Measurements from ENCODE around the gene PTPRU. TPM values are rescaled to one million over a fixed set of nuclear protein-coding genes. Genes with fewer than 3 reads are reported as not detected.
A peak's percentile ranks its signal among the peaks of the same experiment; 100 is the strongest.

The PTPRU gene
- total RNA-seq, 1 experiment from 2014 or later: 6.8 TPM

- no TSS peak for BruUV-seq (replicated peaks)
- no peak for TF ChIP-seq EZH2 (IDR thresholded peaks at IDR 0.05; ENCODE audit: borderline replicate concordance, low read depth, low read length, poor library complexity, severe bottlenecking)
- TF ChIP-seq, protein P1, sequence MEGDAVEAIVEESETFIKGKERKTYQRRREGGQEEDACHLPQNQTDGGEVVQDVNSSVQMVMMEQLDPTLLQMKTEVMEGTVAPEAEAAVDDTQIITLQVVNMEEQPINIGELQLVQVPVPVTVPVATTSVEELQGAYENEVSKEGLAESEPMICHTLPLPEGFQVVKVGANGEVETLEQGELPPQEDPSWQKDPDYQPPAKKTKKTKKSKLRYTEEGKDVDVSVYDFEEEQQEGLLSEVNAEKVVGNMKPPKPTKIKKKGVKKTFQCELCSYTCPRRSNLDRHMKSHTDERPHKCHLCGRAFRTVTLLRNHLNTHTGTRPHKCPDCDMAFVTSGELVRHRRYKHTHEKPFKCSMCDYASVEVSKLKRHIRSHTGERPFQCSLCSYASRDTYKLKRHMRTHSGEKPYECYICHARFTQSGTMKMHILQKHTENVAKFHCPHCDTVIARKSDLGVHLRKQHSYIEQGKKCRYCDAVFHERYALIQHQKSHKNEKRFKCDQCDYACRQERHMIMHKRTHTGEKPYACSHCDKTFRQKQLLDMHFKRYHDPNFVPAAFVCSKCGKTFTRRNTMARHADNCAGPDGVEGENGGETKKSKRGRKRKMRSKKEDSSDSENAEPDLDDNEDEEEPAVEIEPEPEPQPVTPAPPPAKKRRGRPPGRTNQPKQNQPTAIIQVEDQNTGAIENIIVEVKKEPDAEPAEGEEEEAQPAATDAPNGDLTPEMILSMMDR (conservative IDR thresholded peaks at IDR 0.05; ENCODE audit: low read depth, low read length): no peak
- Histone ChIP-seq H3K4me3 (ENCODE audit: low read depth, low read length, poor library complexity, severe bottlenecking) (no peak overlapping the region), H3K4me1 (ENCODE audit: insufficient read depth, low read length, poor library complexity, severe bottlenecking) (no peaks in the 10 kb centered on the region), H3K9me3 (ENCODE audit: low read depth, low read length, poor library complexity, severe bottlenecking) (no peaks in the 10 kb centered on the region), H3K27ac (ENCODE audit: low read depth, low read length, poor library complexity, severe bottlenecking) (no peak overlapping the region), H3K36me3 (ENCODE audit: insufficient read depth, low read length, poor library complexity, severe bottlenecking) (no peaks in the 10 kb centered on the region), H3K27me3 (replicated peaks; ENCODE audit: insufficient read depth, low read depth, low read length, poor library complexity) (no peaks in the 10 kb centered on the region)
- DNase-seq (ENCODE audit: low spot score): peak; percentile 24
- intact Hi-C loops (cut with micrococcal nuclease; ENCODE audit: unreplicated experiment): no loop called here
- CTCF ChIA-PET: no interaction called here
- POLR2A ChIA-PET (ENCODE audit: low non-redundant PET): no interaction called here
These were observed 88.5 kb downstream of the PTPRU start for GRCh38 chr1:29324771-29325351.

DNA sequence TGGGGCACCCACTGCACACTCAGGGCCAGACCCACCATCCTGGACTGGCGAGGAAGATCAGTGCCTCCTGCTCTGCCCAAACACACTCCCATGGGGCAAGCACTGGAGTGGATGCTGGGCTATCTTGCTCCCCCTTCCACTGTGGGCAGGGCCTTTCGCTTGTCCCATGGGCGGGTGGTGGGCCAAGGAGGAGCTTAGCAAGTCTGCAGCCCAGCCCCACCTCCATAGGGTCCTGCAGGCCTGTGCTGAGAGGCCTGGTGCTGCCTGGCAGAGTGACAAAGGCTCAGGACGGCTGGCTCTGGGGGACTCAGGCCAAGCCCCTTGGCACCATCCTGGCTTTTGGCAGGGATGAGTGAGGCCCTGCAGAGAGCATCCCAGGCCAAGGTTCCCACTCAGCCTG, 89.4 kb downstream of the PTPRU start:
- Histone ChIP-seq H3K27me3 (replicated peaks; ENCODE audit: insufficient read depth, low read depth, low read length, poor library complexity) (no peaks in the 10 kb centered on the region), H3K4me1 (ENCODE audit: insufficient read depth, low read length, poor library complexity, severe bottlenecking) (no peaks in the 10 kb centered on the region), H3K36me3 (ENCODE audit: insufficient read depth, low read length, poor library complexity, severe bottlenecking) (no peaks in the 10 kb centered on the region), H3K9me3 (ENCODE audit: low read depth, low read length, poor library complexity, severe bottlenecking) (no peaks in the 10 kb centered on the region), H3K4me3 (ENCODE audit: low read depth, low read length, poor library complexity, severe bottlenecking) (no peak overlapping the region), H3K27ac (ENCODE audit: low read depth, low read length, poor library complexity, severe bottlenecking) (no peak overlapping the region)
- ChIA-PET CTCF (no interaction called here), POLR2A (ENCODE audit: low non-redundant PET) (no interaction called here)
- no peak for TF ChIP-seq EZH2 (IDR thresholded peaks at IDR 0.05; ENCODE audit: borderline replicate concordance, low read depth, low read length, poor library complexity, severe bottlenecking)
- TF ChIP-seq, protein P1 (conservative IDR thresholded peaks at IDR 0.05; ENCODE audit: low read depth, low read length): no peak
- intact Hi-C loops (cut with micrococcal nuclease; ENCODE audit: unreplicated experiment): no loop called here
- DNase-seq (ENCODE audit: low spot score): no peak
- BruUV-seq (replicated peaks): no TSS peak

DNA sequence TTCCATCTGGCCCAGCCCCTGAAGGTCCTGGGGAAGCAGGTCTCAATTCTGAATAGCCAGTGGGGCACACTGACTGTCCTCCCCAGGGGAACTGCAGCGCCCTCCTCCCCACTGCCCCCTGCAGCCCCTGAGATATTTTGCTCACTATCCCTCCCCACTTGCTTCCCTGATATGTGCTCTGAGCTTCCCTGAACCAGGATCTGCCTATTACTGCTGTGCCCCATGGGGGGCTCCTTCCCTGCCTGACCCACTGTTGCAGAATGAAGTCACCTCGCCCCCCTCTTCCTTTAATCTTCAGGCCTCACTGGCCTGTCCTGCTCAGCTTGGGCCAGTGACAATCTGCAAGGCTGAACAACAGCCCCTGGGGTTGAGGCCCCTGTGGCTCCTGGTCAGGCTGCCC, 89.8 kb downstream of the PTPRU start:
- no peaks in the 10 kb centered on the region for H3K9me3 ChIP-seq (ENCODE audit: low read depth, low read length, poor library complexity, severe bottlenecking)
- no peak overlapping the region for H3K27ac ChIP-seq (ENCODE audit: low read depth, low read length, poor library complexity, severe bottlenecking)
- no peak for TF ChIP-seq EZH2 (IDR thresholded peaks at IDR 0.05; ENCODE audit: borderline replicate concordance, low read depth, low read length, poor library complexity, severe bottlenecking)
- TF ChIP-seq, protein P1 (conservative IDR thresholded peaks at IDR 0.05; ENCODE audit: low read depth, low read length): no peak
- ChIA-PET POLR2A (ENCODE audit: low non-redundant PET) (no interaction called here), CTCF (no interaction called here)
- intact Hi-C loops (cut with micrococcal nuclease; ENCODE audit: unreplicated experiment): no loop called here
- no TSS peak for BruUV-seq (replicated peaks)
- DNase-seq (ENCODE audit: low spot score): no peak
- H3K27me3 ChIP-seq (replicated peaks; ENCODE audit: insufficient read depth, low read depth, low read length, poor library complexity): no peaks in the 10 kb centered on the region
- no peak overlapping the region for H3K4me3 ChIP-seq (ENCODE audit: low read depth, low read length, poor library complexity, severe bottlenecking)
- no peaks in the 10 kb centered on the region for H3K36me3 ChIP-seq (ENCODE audit: insufficient read depth, low read length, poor library complexity, severe bottlenecking)
- H3K4me1 ChIP-seq (ENCODE audit: insufficient read depth, low read length, poor library complexity, severe bottlenecking): no peaks in the 10 kb centered on the region

All from A673 (cell line).